ENCODE results near the gene PDZRN4.

The PDZRN4 gene

DNA sequence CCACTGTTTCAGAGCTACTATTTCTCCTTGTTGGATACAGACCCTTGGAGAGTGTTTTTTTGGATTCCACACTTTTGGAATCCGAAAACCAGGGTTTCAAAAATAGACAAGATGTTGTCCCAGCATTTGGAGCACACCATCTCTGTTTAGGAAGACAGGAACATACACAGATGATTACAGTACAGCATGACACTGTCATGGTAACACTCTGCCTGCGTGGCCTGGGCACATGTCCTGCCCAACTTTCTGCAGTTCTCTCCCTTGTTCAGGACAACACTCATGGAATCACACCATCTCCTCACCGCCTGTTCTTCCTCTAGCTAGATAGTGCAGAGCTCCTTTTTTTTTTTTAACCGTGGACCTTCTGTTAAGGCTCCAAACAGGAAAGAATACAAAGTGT is 369.2 kb downstream of the PDZRN4 start:
- DNase-seq (ENCODE audit: low read depth) = no peak
- TF ChIP-seq, protein P1, sequence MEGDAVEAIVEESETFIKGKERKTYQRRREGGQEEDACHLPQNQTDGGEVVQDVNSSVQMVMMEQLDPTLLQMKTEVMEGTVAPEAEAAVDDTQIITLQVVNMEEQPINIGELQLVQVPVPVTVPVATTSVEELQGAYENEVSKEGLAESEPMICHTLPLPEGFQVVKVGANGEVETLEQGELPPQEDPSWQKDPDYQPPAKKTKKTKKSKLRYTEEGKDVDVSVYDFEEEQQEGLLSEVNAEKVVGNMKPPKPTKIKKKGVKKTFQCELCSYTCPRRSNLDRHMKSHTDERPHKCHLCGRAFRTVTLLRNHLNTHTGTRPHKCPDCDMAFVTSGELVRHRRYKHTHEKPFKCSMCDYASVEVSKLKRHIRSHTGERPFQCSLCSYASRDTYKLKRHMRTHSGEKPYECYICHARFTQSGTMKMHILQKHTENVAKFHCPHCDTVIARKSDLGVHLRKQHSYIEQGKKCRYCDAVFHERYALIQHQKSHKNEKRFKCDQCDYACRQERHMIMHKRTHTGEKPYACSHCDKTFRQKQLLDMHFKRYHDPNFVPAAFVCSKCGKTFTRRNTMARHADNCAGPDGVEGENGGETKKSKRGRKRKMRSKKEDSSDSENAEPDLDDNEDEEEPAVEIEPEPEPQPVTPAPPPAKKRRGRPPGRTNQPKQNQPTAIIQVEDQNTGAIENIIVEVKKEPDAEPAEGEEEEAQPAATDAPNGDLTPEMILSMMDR (IDR thresholded peaks at IDR 0.05; ENCODE audit: low read depth, low read length, missing control alignments) = no peak
- no peak overlapping the region for H3K4me3 ChIP-seq (ENCODE audit: low read depth, low read length)

GRCh38 chr12:41558671-41559070 is 370.6 kb downstream of the PDZRN4 start:
- no peak overlapping the region for H3K4me3 ChIP-seq (ENCODE audit: low read depth, low read length)
- no peak for DNase-seq (ENCODE audit: low read depth)
- TF ChIP-seq, protein P1 (IDR thresholded peaks at IDR 0.05; ENCODE audit: low read depth, low read length, missing control alignments) = no peak

DNA sequence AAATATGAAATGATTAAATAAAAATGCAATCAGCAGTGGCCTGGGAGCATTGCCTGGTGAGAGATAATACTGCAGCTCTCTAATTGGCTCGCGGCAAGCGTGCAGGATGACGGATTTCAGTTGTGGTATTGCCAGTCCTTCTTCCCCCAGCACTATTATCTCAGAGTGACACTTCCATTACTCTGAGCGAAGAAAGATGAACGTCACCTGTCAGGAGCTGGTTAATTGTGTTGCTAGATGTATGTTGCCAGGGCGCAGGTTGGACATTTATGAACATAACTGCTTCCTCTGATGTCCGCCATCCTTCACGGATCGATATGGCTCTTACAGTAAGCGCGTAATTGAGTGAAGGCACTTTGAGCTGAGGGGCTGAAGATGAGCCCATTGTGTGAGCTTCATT is 374.9 kb downstream of the PDZRN4 start:
- TF ChIP-seq, protein P1 (IDR thresholded peaks at IDR 0.05; ENCODE audit: low read depth, low read length, missing control alignments) = no peak
- no peak for DNase-seq (ENCODE audit: low read depth)
- H3K4me3 ChIP-seq (ENCODE audit: low read depth, low read length) = no peak overlapping the region

GRCh38 chr12:41564816-41565215 is 376.7 kb downstream of the PDZRN4 start:
- TF ChIP-seq, protein P1 (IDR thresholded peaks at IDR 0.05; ENCODE audit: low read depth, low read length, missing control alignments) = no peak
- DNase-seq (ENCODE audit: low read depth) = no peak
- H3K4me3 ChIP-seq (ENCODE audit: low read depth, low read length) = no peak overlapping the region

GRCh38 chr12:41566703-41567102 is 378.6 kb downstream of the PDZRN4 start:
- no peak overlapping the region for H3K4me3 ChIP-seq (ENCODE audit: low read depth, low read length)
- no peak for DNase-seq (ENCODE audit: low read depth)
- TF ChIP-seq, protein P1 (IDR thresholded peaks at IDR 0.05; ENCODE audit: low read depth, low read length, missing control alignments) = no peak

DNA sequence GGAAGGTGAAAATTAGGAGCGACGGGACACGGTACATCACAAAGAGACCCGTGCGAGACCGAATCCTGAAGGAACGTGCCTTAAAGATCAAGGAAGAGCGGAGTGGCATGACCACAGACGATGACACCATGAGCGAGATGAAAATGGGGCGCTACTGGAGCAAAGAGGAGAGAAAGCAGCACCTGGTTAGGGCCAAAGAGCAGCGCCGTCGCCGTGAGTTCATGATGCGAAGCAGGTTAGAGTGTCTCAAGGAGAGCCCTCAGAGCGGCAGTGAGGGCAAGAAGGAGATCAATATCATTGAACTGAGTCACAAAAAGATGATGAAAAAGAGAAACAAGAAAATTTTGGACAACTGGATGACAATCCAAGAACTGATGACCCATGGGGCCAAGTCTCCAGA is 385.3 kb downstream of the PDZRN4 start:
- no peak overlapping the region for H3K4me3 ChIP-seq (ENCODE audit: low read depth, low read length)
- TF ChIP-seq, protein P1 (IDR thresholded peaks at IDR 0.05; ENCODE audit: low read depth, low read length, missing control alignments) = no peak
- DNase-seq (ENCODE audit: low read depth) = no peak

DNA sequence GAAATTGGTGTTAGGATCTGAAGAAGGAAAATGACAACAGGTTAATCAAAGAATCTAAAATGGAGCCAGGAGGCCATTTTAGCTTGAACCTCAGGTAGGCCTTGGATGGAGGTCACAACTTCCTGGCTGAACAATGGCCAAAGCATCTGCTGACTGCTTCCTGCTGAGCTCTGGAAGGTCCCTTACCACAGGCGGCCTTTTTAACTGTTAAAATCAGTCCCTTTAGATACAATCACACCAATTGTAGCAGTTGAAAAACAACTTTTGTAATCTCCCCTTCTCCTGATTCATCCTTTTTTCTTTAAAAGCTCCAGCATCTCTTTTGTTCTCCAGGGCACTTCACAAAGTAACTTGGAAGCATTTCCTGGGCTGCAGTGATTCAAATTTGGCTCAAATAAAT is 388.8 kb downstream of the PDZRN4 start:
- H3K4me3 ChIP-seq (ENCODE audit: low read depth, low read length) = no peak overlapping the region
- TF ChIP-seq, protein P1 (IDR thresholded peaks at IDR 0.05; ENCODE audit: low read depth, low read length, missing control alignments) = no peak
- no peak for DNase-seq (ENCODE audit: low read depth)

Data from GM12864 (cell line).